Heart left ventricle (tissue), 13 donors: ENCODE measurements around the gene SLC28A3.

Experiments
- CTCF ChIP-seq, 12 donors: fragments of 200-600 bp; sonication (generic) in 4 of 12; IDR thresholded peaks; one replicate each; pipeline versions ENCODE4 v1.5.0 to v1.8.0; 2018 to 2022; ENCODE audit warnings: antibody characterized with exemption in 12 of 12, mild to moderate bottlenecking in 5 of 12
- POLR2A ChIP-seq, 2 donors: fragments of 450-650 bp; IDR thresholded peaks; one replicate each; pipeline ENCODE4 v1.6.1; 2017; ENCODE audit warnings: antibody characterized with exemption in 2 of 2, mild to moderate bottlenecking in 2 of 2, moderate library complexity in 2 of 2
- donor health status: ischemic (EF 13 %, LVEDD 7.1; RV severe dilation, severe dysfunction).
- donor health status: DM: no; HTN: yes; CAD: no.
- donor health status: DM: no; HTN: no; CAD: no.
- donor health status: ischemic (EF 25% LVEDD 6.9; RV normal size, moderate dysfunction).
- donor health status: ischemic (EF 25% LVEDD 5.7; RV mildly dilated, moderate dysfunction).
- donor health status: ischemic (EF 35%, LVEDD 5.7; RV mildly dilated, moderate dysfunction).
- donor health status: nonischemic (EF 11% LVEDD 7.7; RV severe dilation, severe dysfunction).
- donor health status: DM: yes; HTN: yes; CAD: no.
- donor health status: PGD.
- donor health status: ischemic (EF 29% LVEDD 5.4; RV normal size, mild dysfunction).
- donor health status: nonischemic (EF 23%, LVEDD 6.1; RV moderate dilation, normal function).

GRCh38 chr9:84324811-84325210 lies 15.7 kb downstream of the SLC28A3 start:
- TF ChIP-seq CTCF (IDR thresholded peaks at IDR 0.05): no peak
- no peak for TF ChIP-seq POLR2A (IDR thresholded peaks at IDR 0.05)
